Loucy (cell line): ENCODE results near the gene C2CD4C.

Source experiments
- CTCF ChIP-seq: fragments of 200-600 bp; sonication (generic); conservative IDR thresholded peaks from 2 replicates; pipeline ENCODE4 v1.5.1; 2014; ENCODE audit warnings: mild to moderate bottlenecking, antibody characterized with exemption, low read length
- EZH2phosphoT487 ChIP-seq: fragments of 200-600 bp; IDR thresholded peaks from 2 replicates; pipeline ENCODE4 v1.6.1; 2018; ENCODE audit warnings: antibody characterized with exemption, mild to moderate bottlenecking, moderate library complexity, borderline replicate concordance

GRCh38 chr19:375395-376110 is 33.4 kb downstream of the C2CD4C start:
- TF ChIP-seq CTCF (no peak), EZH2phosphoT487 (no peak)
